GM23338 (cell line): Measurements from ENCODE around the gene PRRT1. TPM values are rescaled to one million over a fixed set of nuclear protein-coding genes. Genes with fewer than 3 reads are reported as not detected.
A peak's percentile ranks its signal among the peaks of the same experiment; 100 is the strongest.
"Not testable (repeated sequence)": the region's sequence is repeated elsewhere in the genome, so short reads cannot be mapped to it uniquely, and the experiment has no call there.

Experiments used
- ATAC-seq: fragments of 200-7000 bp; cut with Tn5 transposase; 3 replicates; pipeline ENCODE4 v1.9.1; 2020
- DNase-seq: peaks from one replicate; pipeline ENCODE4 v3.0.0-alpha.2; 2015; ENCODE audit warnings: low spot score
- H2AFZ ChIP-seq: fragments of 200-600 bp; sonication (generic); 2 replicates; pipeline ENCODE4 v1.8.0; 2016; ENCODE audit warnings: antibody characterized with exemption, mild to moderate bottlenecking, moderate library complexity
- H3F3A ChIP-seq: fragments of 200-600 bp; sonication (generic); replicated peaks from 2 replicates; pipeline ENCODE4 v1.8.0; 2017; ENCODE audit warnings: antibody characterized with exemption, mixed run types, low read depth
- H3K27ac ChIP-seq: fragments of 200-600 bp; sonication (generic); 2 replicates; pipeline ENCODE4 v1.6.1; 2016; ENCODE audit warnings: low read depth
- H3K27me3 ChIP-seq: fragments of 200-600 bp; sonication (generic); 2 replicates; pipeline ENCODE4 v1.8.0; 2016; ENCODE audit warnings: mild to moderate bottlenecking, mixed run types, moderate library complexity; ENCODE audit not compliant: insufficient read depth
- H3K36me3 ChIP-seq: fragments of 200-600 bp; sonication (generic); 2 replicates; pipeline ENCODE4 v1.8.0; 2016; ENCODE audit warnings: mild to moderate bottlenecking; ENCODE audit not compliant: insufficient read depth
- H3K4me1 ChIP-seq: fragments of 200-600 bp; sonication (generic); 2 replicates; pipeline ENCODE4 v1.8.0; 2016; ENCODE audit warnings: mild to moderate bottlenecking, moderate library complexity; ENCODE audit not compliant: insufficient read depth
- H3K4me2 ChIP-seq: fragments of 200-600 bp; sonication (generic); 2 replicates; pipeline ENCODE4 v1.7.1; 2017; ENCODE audit warnings: mixed run types
- H3K4me3 ChIP-seq: fragments of 200-600 bp; sonication (generic); 2 replicates; pipeline ENCODE4 v1.6.1; 2016; ENCODE audit warnings: mixed run types
- H3K79me2 ChIP-seq: fragments of 200-600 bp; sonication (generic); replicated peaks from 2 replicates; pipeline ENCODE4 v1.8.0; 2017; ENCODE audit warnings: mild to moderate bottlenecking; ENCODE audit not compliant: insufficient read depth
- H3K9me2 ChIP-seq: fragments of 200-600 bp; sonication (generic); 2 replicates; pipeline ENCODE4 v1.8.0; 2017; ENCODE audit not compliant: insufficient read depth
- H4K20me1 ChIP-seq: fragments of 200-600 bp; sonication (generic); replicated peaks from 2 replicates; pipeline ENCODE4 v1.8.0; 2017; ENCODE audit warnings: mild to moderate bottlenecking; ENCODE audit not compliant: insufficient read depth
- H3K27ac Mint-ChIP-seq: 2 replicates; pipeline ENCODE4 v1.8.0; 2020; ENCODE audit warnings: inconsistent platforms, mild to moderate bottlenecking, moderate library complexity, mixed read lengths
- H3K27me3 Mint-ChIP-seq: 3 replicates; pipeline ENCODE4 v1.8.0; 2022; ENCODE audit warnings: low read depth, mild to moderate bottlenecking, moderate library complexity, mixed read lengths, inconsistent platforms; ENCODE audit not compliant: insufficient read depth, poor library complexity
- H3K36me3 Mint-ChIP-seq: 3 replicates; pipeline ENCODE4 v1.8.0; 2021; ENCODE audit warnings: low read depth, mild to moderate bottlenecking, inconsistent platforms, moderate library complexity, mixed read lengths
- H3K4me1 Mint-ChIP-seq: 3 replicates; pipeline ENCODE4 v1.8.0; 2020; ENCODE audit warnings: mild to moderate bottlenecking, inconsistent platforms, mixed read lengths
- H3K4me3 Mint-ChIP-seq: 3 replicates; pipeline ENCODE4 v1.8.0; 2021; ENCODE audit warnings: moderate library complexity, mild to moderate bottlenecking, inconsistent platforms, mixed read lengths
- H3K9me3 Mint-ChIP-seq: 3 replicates; pipeline ENCODE4 v1.8.0; 2020; ENCODE audit warnings: moderate library complexity, mild to moderate bottlenecking, inconsistent platforms, mixed read lengths
- CTCF ChIP-seq, 2 experiments: fragments of 200-600 bp in 1 of 2; sonication (generic) in 1 of 2; conservative IDR thresholded peaks; 2 replicates each; pipeline versions ENCODE4 v1.5.1 to v1.6.1; 2016 to 2017; ENCODE audit warnings: antibody characterized with exemption in 2 of 2, low read depth in 2 of 2, mild to moderate bottlenecking in 2 of 2, moderate library complexity in 1 of 2
- EZH2phosphoT487 ChIP-seq: fragments of 200-600 bp; sonication (generic); IDR thresholded peaks from one replicate; pipeline ENCODE4 v1.8.1; 2018; ENCODE audit warnings: antibody characterized with exemption; ENCODE audit not compliant: unreplicated experiment
- JUNB ChIP-seq: IDR thresholded peaks from one replicate; pipeline ENCODE4 v1.6.1; 2016; ENCODE audit warnings: antibody characterized with exemption; ENCODE audit not compliant: unreplicated experiment
- NANOG ChIP-seq: IDR thresholded peaks from 2 replicates; pipeline ENCODE4 v1.6.1; 2016; ENCODE audit warnings: antibody characterized with exemption, borderline replicate concordance
- POLR2AphosphoS5 ChIP-seq: IDR thresholded peaks from 2 replicates; pipeline ENCODE4 v1.6.1; 2016; ENCODE audit warnings: antibody characterized with exemption, low read depth
- REST ChIP-seq: IDR thresholded peaks from one replicate; pipeline ENCODE4 v1.6.1; 2018; ENCODE audit warnings: antibody characterized with exemption; ENCODE audit not compliant: unreplicated experiment
- STAT1 ChIP-seq: IDR thresholded peaks from one replicate; pipeline ENCODE4 v1.6.1; 2016; ENCODE audit warnings: antibody characterized with exemption; ENCODE audit not compliant: unreplicated experiment
- ZNF331 ChIP-seq: fragments of 250-450 bp; sonication (Bioruptor Pico); IDR thresholded peaks from 2 replicates; pipeline ENCODE4 v1.5.0; 2020; ENCODE audit warnings: low read depth, mild to moderate bottlenecking, moderate library complexity
- polyA plus RNA-seq: library from polyadenylated mRNA; unstranded; fragments of >200 nt; fragmentation: Nextera tagmentation; extraction: Ambion mirVana; gene quantifications from 2 replicates; pipeline ENCODE4 v1.2.1, GENCODE V29; 2016
- total RNA-seq: library from RNA; depleted of rRNA; stranded (reverse); fragments of >200 nt; shearing (Covaris generic); gene quantifications from 2 replicates; pipeline ENCODE4 v1.2.3, GENCODE V29; 2014

PRRT1 gene
- total and polyA plus RNA-seq, 2 experiments from 2014 or later = 2.7 TPM; not detected in 1

- Histone ChIP-seq H3F3A (no peaks in the 10 kb centered on the region), H3K9me2 (no peaks in the 10 kb centered on the region; the same call in 1 of the 2 replicates), H3K27ac (no peak overlapping the region), H3K36me3 (no peaks in the 10 kb centered on the region), H3K4me2 (no peak overlapping the region), H3K79me2 (no peaks in the 10 kb centered on the region), H2AFZ (no peak overlapping the region), H4K20me1 (no peaks in the 10 kb centered on the region; the same call in 1 of the 2 replicates), H3K4me3 (no peak overlapping the region), H3K4me1 (peaks cover 13% of the 10 kb centered on the region; the same call in 1 of the 2 replicates), H3K27me3 (peaks cover 8% of the 10 kb centered on the region; the same call in 1 of the 2 replicates)
- TF ChIP-seq REST (peak; percentile 84), EZH2phosphoT487 (no peak)
- Mint-ChIP-seq H3K27me3 (peaks cover 17% of the 10 kb centered on the region), H3K36me3 (no peaks in the 10 kb centered on the region), H3K9me3 (peaks cover 2% of the 10 kb centered on the region; the same call in 1 of the 3 replicates), H3K4me3 (no peak overlapping the region), H3K4me1 (peaks cover 21% of the 10 kb centered on the region), H3K27ac (no peak overlapping the region)
- DNase-seq (no peak), ATAC-seq (peak; percentile 14; the same call in 2 of the 3 replicates)
These were observed 46.3 kb downstream of the PRRT1 start for GRCh38 chr6:32105433-32105832.

GRCh38 chr6:32102255-32102654 lies 49.5 kb downstream of the PRRT1 start:
- Histone ChIP-seq H3K36me3 (no peaks in the 10 kb centered on the region), H3K9me2 (no peaks in the 10 kb centered on the region; the same call in 1 of the 2 replicates), H3K4me1 (no peaks in the 10 kb centered on the region), H3K27me3 (peaks cover 11% of the 10 kb centered on the region), H3K27ac (no peak overlapping the region), H3K4me2 (no peak overlapping the region), H4K20me1 (no peaks in the 10 kb centered on the region; the same call in 1 of the 2 replicates), H3F3A (no peaks in the 10 kb centered on the region), H3K4me3 (no peak overlapping the region), H3K79me2 (no peaks in the 10 kb centered on the region), H2AFZ (no peak overlapping the region)
- Mint-ChIP-seq H3K36me3 (no peaks in the 10 kb centered on the region), H3K27ac (no peak overlapping the region), H3K27me3 (peaks cover 9% of the 10 kb centered on the region), H3K4me1 (no peaks in the 10 kb centered on the region), H3K9me3 (peaks cover 2% of the 10 kb centered on the region; the same call in 1 of the 3 replicates), H3K4me3 (no peak overlapping the region)
- DNase-seq (no peak), ATAC-seq (no peak)
- TF ChIP-seq POLR2AphosphoS5 (no peak), REST (no peak), NANOG (no peak), STAT1 (no peak), CTCF (conservative IDR thresholded peaks at IDR 0.05; ENCODE audit: low read depth in 2 of 2) (no peak), JUNB (no peak), ZNF331 (CRISPR knock-in tag) (no peak), EZH2phosphoT487 (no peak)

GRCh38 chr6:32100251-32100650 lies 51.5 kb downstream of the PRRT1 start:
- H3K27ac Mint-ChIP-seq, H3K4me1 Mint-ChIP-seq, H3K36me3 Mint-ChIP-seq, H3K4me1 ChIP-seq, H3F3A ChIP-seq, DNase-seq, H3K27ac ChIP-seq, ATAC-seq, H3K79me2 ChIP-seq, H3K4me3 ChIP-seq, H4K20me1 ChIP-seq, H3K4me2 ChIP-seq, H3K9me2 ChIP-seq, H2AFZ ChIP-seq, H3K4me3 Mint-ChIP-seq, H3K9me3 Mint-ChIP-seq, H3K36me3 ChIP-seq: not testable (repeated sequence)
- H3K27me3 Mint-ChIP-seq = peaks cover 21% of the 10 kb centered on the region
- H3K27me3 ChIP-seq = peaks cover 30% of the 10 kb centered on the region
